Left cardiac atrium (tissue), 4 donors: ENCODE results near the gene TRPM3. TPM values are rescaled to one million over a fixed set of nuclear protein-coding genes. Genes with fewer than 3 reads are reported as not detected.
"Not testable (repeated sequence)": the region's sequence is repeated elsewhere in the genome, so short reads cannot be mapped to it uniquely, and the experiment has no call there.

ENCODE experiments used
- ATAC-seq, 2 donors: fragments of 200-7000 bp; cut with Tn5 transposase; one replicate each; pipeline ENCODE4 v1.9.1; 2020; ENCODE audit warnings: mild to moderate bottlenecking in 2 of 2, moderate library complexity in 2 of 2
- DNase-seq: peaks from one replicate; pipeline ENCODE4 v3.0.0-alpha.2; 2020
- intact Hi-C, 2 donors: fragments of 100-400 bp; cut with DNase I; formaldehyde crosslinking; loops; one replicate each; pipeline versions ENCODE4 v1.14.1 to v1.15.1; 2022 to 2023
- total RNA-seq, 2 donors: library from RNA; stranded (reverse); fragmentation: NEBNext Ultra II Directional; extraction: Animal tissue kit (Norgen Biotek cat#: 25700); gene quantifications; one replicate each; pipeline ENCODE4 v1.2.1, GENCODE V29; 2021
- donor health status: DM: no; HTN: yes; CAD: no.
- donor health status: DM: no; HTN: yes; CAD: no; lungs with severe emphysema.
- donor health status: DM: yes; HTN: yes; CAD: no.
- donor health status: Dilated cardiomyopathy.

TRPM3 gene
- total RNA-seq, 2 donors from 2014 or later: 0.71 to 1.2 TPM

DNA sequence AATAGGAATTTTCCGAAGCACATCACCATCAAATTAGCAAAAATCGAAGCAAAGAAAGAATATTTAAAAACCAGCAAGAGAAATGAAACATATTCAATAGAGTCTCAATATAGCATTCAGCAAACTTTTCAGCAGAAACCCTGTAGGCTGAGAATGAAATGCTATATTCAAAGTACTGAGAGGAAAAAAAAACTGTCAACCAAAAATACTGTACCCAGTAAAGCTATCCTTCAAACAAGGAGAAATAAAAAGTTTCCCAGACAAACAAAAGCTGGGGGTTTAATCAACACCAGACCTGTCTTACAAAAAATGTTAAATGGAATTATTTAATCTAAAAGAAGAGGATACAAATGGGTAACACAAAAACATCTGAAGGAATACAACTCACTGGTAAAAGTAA lies 116.0 kb downstream of the TRPM3 start:
- ATAC-seq (no peak), DNase-seq (no peak)
- intact Hi-C loops: no loop called here

DNA sequence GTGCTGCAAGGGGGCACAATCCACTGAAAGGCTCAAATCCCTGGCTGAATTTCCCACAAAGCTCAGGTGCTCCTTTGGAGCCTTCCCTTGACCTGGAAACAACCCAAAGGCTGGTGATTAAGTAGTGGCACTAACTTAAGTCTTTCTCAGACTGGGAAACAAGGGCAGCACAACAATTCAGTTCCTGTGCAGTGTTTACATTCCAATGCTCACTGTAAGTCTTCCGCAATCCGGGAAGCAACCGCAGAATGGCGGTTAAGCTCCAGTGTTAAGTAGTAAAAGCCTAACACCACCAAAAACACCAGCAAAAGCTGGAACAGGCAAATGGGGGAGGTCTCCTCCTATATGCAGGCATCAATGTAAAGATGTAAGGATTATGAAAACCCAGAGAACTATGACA lies 117.2 kb downstream of the TRPM3 start:
- intact Hi-C loops: loop anchor here in 1 of 2 donors (5.0 kb wide), 1 partner anchor 362 kb away; no protein-coding TSS in a partner anchor
- ATAC-seq (no peak), DNase-seq (no peak)

DNA sequence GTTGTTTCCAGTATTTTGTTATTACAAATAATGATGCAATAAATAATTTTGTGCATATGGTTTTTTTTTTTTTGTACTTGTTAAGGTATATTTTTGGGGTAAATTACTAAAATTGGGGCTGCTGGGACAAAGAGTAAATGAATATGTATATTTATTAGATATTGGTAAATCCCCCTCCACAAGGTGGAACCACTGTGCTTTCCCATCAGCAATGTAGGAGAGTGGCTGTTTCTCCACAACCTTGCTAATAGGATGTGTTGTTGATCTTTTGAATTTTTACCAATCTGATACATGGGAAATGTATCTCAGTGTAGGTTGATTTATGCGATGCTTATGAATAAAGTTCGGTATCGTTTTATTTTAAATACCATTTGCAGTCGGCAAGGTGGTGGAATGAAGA lies 118.1 kb downstream of the TRPM3 start:
- ATAC-seq (no peak), DNase-seq (no peak)
- intact Hi-C loops: loop anchor here in 1 of 2 donors (5.0 kb wide), 1 partner anchor 361 kb away; no protein-coding TSS in a partner anchor

DNA sequence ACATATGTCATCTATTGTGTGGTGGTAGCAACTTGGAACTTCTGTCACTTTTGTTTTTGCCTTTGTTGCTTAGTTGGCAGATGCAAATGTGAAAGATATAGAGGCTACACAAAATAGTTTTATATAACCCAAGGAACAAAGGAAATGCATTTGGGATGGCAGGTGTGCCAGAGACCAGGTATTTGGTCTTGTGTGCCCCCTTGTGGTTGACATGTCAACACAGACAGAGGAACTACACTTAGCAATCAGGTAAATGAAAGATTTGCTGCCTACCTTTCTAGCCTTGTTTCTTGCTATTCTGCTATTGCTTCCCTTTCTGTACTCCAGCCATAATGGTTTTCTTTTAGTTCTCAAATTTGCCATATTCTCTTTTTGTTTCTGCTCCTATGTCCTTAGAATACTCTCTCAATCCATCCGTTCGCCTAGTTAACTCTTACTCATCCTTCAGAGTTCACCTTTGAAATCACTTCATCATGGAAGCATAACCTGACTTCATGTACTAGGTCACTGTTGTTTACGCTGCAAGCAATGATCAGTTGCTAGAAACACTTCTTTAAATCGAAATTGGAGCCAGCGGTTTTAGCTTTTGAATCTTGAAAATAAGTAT lies 119.5 kb downstream of the TRPM3 start:
- peak in 1 of 2 donors; percentile 42 for ATAC-seq
- intact Hi-C loops: loop anchor here in 1 of 2 donors (5.0 kb wide), 1 partner anchor 360 kb away; no protein-coding TSS in a partner anchor
- DNase-seq: no peak

DNA sequence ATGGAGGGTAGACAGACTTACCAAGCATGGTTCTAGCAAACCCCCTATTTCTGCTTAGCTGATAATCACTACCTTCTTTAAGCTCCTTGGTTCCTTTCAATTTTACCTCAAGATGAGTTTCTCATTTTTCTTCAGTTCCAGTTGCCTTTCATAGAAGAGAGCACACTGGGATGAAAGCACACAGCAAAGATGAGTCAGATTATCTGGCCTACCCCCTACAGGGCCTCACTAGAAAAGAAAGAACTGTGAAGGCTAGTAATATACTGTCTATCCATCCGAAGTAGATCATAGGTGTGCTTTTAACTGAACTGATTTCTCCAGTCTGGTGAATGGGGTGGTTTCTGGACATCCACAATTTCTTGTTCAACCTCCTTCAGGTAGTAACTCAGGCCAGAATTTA lies 122.5 kb downstream of the TRPM3 start:
- intact Hi-C loops: no loop called here
- no peak for ATAC-seq

DNA sequence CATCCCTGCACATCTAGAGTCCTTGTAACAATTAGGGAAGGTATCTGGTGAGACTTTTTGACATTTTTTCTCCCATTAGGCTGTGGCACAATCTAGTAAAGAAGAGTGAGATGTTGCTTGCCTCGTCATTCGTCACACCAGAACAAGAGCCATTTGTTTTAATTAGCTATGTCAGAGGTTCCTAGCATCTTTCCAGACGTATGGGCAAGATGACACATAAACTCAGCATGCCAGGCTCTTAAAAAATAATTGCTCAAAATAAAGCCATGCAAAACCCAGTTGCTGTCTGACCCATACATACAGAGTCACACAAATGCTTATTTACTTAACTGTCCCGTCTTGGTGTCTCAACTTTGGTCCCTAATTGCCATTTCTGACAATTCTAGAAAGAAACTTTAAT lies 125.9 kb downstream of the TRPM3 start:
- intact Hi-C loops: no loop called here
- DNase-seq: no peak
- no peak for ATAC-seq

More for the DNA sequence above, 122.5 kb downstream of the TRPM3 start:
- DNase-seq: no peak

DNA sequence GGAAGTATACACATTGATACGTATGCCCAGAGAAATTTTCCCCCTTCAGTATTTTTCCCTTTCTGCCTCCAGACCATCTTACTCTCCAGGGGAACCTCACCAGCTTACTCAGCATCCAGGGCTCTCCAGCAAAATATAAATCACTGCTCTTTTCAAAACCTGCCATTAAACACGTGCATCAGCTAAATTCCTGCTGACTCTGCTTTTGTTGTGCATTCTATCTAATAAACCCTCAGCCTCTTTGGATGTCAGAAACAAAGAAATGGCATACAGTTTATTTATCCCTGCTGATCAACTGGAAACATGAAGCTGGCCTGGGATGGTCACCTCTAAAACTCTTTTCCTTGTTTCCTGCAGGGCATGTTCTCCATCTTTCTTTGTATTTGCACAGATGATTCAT lies 126.8 kb downstream of the TRPM3 start:
- DNase-seq (no peak), ATAC-seq (no peak)
- intact Hi-C loops: no loop called here

DNA sequence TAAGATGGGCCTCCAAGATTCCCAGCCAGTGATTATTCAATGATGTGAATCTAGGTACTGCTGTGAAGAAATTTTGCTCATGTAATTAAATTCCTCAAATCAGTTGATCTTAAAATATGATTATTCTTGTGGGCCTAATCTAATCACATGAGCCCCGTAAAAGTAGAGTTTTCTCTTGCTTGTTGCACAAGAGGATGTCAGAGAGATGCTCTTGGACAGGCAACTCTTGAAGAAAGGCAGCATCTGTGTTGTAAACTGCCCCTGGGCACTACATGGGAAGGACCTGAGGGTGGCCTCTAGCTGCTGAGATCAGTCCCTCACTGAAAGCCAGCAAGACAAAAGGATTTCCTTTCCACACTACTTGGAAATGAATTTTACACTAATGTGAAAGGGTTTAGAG lies 132.9 kb downstream of the TRPM3 start:
- no peak for ATAC-seq
- DNase-seq: no peak
- intact Hi-C loops: no loop called here

DNA sequence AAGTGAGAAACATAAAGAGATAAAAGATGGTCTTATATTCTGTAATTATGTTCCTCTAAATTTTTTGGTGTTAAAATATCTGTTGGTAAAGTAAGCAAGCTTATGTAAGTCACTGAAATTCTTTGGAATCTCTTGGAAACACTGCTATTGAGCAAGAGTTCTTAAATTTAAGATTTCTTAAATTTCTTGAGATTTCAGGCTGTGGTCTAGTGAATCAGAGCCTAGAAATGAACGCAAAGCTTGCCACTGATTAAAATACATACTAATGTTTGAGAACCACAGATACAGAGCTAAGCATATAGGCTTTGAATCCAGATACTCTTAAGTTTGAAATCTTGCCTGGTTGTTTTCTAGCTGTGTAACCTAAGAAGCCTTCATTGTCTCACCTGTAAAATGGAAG lies 133.4 kb downstream of the TRPM3 start:
- DNase-seq (no peak), ATAC-seq (peak in 1 of 2 donors; percentile 47)
- intact Hi-C loops: no loop called here

DNA sequence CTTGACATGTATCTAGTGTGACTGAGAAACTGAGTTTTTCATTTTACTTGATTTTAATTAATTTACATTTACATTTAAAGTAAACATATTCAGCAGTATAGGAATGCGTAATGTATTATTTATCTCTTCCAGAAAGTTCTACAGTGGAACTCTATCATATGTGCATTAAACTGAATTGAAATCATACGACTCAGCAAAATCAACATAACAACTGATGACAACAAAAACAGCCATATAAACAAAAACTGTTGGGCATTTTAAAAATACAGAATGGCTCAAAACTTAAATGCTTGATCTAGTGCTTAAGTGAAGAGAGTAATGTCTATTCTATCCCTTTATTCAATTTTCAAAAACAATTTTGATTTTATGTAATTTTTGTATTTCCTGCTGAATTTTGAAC lies 134.4 kb downstream of the TRPM3 start:
- intact Hi-C loops: no loop called here
- ATAC-seq (no peak), DNase-seq (no peak)

DNA sequence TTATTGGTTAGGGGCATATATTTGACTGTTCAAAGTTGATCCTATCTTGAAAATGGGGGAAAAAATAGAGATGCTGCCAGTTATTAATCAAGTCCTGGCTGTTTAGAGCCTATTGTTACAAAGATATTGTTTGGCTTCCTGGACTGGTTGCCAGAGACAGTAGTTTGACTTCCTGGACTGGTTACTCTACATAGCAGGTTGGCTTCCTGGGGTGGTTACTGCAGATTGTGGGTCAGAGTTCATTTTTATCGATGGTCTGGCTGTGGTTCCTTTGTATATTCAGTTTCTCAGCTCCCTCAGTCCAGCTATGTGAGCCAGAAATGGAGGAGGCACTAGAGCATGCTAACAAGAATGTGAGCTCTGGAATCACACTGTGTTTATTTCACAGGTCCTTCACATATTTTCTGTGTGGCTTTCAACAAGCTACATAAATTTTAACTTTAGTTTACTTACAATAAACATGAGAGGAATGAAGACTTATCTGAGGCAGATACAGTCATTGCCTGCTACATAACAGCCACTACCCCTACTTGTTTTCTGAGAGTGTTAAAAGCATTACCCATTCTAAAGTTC lies 137.6 kb downstream of the TRPM3 start:
- DNase-seq (no peak), ATAC-seq (no peak)
- intact Hi-C loops: no loop called here

DNA sequence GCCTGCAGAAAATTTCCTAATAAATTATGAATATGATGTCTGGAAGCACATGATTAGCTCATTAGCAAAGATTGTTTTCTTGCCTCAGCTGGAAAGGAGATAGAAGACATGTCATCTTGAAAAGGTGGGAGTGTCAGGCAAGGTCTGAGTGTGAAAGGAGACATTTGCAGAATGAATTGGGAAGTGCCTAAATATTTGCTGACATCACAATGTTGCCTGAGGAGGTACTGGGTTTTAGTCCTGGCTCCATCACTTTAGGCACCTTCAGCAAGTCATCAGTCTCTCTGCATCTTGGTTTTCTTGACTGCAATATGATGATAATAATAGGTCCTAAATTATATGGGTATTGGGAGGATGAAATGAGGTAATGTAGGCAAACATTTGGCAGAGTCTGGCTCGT lies 140.1 kb downstream of the TRPM3 start:
- ATAC-seq (no peak), DNase-seq (no peak)
- intact Hi-C loops: no loop called here

DNA sequence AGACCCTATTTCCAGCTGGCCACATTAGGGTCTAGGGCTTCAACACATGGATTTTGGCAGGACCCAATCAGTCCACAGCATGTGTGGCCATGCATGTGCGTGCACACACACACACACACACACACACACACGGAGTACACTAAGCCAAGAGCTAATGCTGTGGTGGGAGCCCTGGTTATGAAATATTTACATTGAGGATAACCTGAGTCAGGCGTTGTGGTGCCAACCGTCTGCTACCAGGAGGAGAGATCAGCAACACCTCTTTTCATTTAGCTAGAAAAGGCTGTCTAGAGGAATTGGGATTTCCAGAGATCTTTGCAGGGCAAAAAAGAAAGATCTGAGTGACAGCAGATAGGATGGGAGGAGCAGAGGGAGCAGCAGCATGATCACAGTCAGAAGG lies 141.5 kb downstream of the TRPM3 start:
- intact Hi-C loops: no loop called here
- ATAC-seq: no peak

DNA sequence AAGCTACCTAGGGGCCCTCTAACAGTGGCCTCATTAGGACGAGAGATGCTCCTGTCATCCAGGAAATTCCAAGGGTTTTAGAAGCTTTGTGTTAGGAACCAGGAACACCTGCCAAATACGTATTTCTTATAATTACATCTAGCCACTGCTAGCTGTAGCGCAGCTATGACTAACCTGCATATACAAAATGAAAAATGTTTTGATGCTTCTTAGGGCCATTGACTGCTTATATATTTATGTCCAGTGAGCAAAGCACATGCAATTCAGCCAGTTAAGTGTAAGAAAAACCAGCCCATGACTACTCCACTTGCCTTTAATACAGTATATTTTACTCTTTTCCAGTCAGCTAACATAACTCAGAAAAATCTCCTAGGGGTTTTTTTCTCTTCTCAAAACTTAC lies 143.3 kb downstream of the TRPM3 start:
- ATAC-seq: no peak
- DNase-seq: no peak
- intact Hi-C loops: no loop called here

More for the DNA sequence above, 141.5 kb downstream of the TRPM3 start:
- DNase-seq: no peak

DNA sequence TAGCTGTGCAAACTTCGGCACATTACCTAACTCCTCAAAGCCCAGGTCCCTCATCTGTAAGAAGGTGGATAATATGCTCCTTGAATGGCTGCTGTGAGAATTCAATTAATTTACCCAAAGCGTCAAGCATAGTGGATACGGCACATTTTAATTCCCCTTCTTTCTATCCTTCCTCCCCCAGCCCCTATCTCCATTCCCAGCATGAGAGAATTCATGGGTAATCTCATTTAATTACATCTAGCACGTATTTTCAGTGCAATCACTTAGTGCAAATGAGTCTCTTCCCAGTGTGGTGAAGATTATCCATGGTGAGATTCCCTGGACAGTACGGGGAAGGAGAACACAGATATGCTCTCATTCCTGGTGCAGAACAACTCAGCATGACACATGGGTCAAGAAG lies 145.6 kb downstream of the TRPM3 start:
- DNase-seq: no peak
- intact Hi-C loops: no loop called here
- no peak for ATAC-seq

DNA sequence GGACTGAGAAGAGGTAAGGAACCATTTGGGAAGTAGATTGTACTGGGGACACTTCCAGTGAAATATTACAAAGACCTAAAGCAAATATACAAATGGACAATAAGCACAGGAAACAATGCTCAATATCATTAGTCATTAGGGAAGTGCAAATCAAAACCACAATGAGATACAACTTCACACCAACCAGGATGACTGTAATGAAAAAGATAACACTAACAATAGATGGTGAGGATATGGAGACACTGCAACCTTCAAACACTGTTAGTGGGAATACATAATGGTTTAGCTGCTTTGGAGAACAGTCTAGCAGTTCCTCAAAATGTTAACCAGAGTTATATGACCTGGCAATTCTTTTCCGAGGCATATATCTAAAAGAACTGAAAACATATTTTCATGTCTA lies 149.7 kb downstream of the TRPM3 start:
- intact Hi-C loops: no loop called here
- DNase-seq: no peak
- no peak for ATAC-seq

DNA sequence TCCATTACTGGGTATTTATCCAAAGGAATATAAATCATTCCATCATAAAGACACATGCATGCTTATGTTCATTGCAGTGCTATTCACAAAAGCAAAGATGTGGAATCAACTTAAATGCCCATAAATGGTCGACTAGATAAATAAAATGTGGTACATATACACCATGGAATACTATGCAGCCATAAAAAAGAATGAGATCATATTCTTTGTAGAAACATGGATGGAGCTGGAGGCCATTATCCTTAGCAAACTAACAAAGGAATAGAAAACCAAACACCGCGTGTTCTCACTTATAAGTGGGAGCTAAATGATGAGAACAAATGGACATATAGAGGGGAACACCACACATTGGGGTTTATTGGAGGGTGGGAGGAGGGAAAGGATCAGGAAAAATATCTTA lies 155.0 kb downstream of the TRPM3 start:
- DNase-seq, ATAC-seq, intact Hi-C loops: not testable (repeated sequence)

DNA sequence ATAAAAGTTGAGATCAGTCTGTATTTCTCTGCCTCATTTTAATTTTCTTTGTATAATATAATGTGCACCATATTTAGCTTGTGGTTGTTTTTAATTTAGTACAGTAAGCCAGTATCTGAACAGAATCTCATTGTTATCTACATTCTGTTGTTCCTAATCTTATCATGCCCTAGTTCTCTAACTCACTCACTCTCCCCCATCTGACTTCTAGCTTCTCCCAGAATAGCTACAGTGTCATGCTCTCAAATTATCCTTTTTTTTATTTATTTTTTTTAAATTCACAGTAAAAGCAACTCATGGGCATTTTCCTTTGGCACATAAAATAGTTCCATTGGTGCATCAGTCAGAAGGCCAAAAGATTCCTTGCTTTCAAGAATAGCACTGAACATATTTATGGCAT lies 156.6 kb downstream of the TRPM3 start:
- intact Hi-C loops: no loop called here
- ATAC-seq (no peak), DNase-seq (no peak)

DNA sequence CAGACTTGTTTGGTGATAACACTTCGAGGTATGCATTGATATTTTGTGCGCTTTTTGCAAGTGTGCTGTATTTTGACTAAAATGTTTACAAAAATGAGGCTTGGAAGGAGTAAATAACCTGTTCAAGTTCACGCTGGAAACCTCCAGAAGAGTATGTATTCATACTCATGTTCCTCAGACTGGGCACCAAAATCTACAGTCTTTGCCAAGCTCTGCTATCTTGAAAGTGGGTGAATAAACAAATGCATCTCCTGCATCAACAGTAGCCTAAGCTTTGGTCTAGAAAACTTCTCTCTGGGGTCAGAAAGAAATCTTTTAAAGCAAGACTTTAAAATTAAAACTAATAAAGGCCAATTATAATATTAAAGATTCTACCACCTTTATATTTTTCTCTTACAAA lies 157.9 kb downstream of the TRPM3 start:
- intact Hi-C loops: loop anchor here in 1 of 2 donors (2.0 kb wide), 1 partner anchor 65 kb away; no protein-coding TSS in a partner anchor
- DNase-seq (no peak), ATAC-seq (no peak)

DNA sequence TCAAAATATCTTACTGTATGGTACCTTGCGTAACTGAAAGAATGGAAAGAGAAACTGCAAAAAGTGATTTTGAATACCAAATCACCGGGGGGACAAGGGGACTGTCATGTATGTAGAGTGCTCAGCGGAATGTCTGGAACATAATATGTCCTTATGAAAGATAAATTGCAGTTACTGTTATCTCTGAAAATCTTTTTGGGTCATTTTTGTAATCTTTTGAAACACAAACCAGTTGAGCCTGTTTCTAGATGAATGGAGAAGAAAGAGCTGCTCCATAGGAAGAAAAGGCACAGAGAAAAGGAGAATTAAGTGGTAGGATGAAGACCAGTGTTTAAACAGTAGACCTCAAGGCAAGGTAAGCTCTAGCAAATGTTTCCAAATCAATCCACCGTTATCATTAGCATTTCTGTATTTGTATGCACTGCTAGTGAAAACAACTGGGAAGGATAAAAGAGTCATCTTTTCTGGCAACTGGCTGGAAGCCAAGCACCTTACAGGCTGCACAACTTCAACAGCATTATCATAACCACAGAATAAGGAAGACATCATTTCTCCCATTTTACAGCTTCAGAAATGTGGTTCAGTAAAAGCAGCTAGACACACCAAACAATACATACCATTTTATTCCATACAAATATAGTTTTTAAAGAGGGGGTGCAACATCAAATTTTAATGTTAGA lies 158.5 kb downstream of the TRPM3 start:
- intact Hi-C loops: loop anchor here in 1 of 2 donors (2.0 kb wide), 1 partner anchor 66 kb away; no protein-coding TSS in a partner anchor
- no peak for DNase-seq
- no peak for ATAC-seq

DNA sequence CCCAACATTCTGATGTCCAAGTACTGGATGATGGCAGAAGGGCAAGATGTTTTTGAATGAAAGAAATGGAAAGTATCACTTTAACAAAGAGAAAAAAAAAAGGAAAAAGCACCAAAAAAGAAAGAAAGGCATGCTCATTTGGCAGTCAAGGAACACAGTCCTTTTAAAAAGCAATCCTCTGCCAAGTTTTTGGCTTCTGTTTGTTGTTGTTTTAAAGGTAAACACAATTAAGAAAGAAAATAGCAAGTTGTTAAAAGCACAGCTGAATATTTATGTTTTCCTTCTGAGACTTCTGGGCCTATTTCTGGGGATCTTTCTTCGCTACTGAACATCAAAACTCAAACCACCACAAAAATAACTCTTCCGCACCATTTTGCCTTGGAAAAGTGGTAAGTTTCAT lies 162.1 kb downstream of the TRPM3 start:
- ATAC-seq (no peak), DNase-seq (no peak)
- intact Hi-C loops: no loop called here
